Esophagus muscularis mucosa (tissue), 4 donors: Measurements from ENCODE around the gene ARNT2. TPM values are rescaled to one million over a fixed set of nuclear protein-coding genes. Genes with fewer than 3 reads are reported as not detected.
A peak's percentile ranks its signal among the peaks of the same experiment; 100 is the strongest.

Experiments used
- DNase-seq: peaks from one replicate; pipeline ENCODE4 v3.0.0-alpha.2; 2017; ENCODE audit errors: extremely low spot score
- H3K27ac ChIP-seq, 4 donors: fragments of 200-600 bp; sonication (generic); replicated peaks in 1 of 4; 1 replicate in 3 of 4; 2 replicates in 1 of 4; pipeline ENCODE4 v1.5.1; 2016 to 2019; ENCODE audit warnings: mild to moderate bottlenecking in 1 of 4
- H3K27me3 ChIP-seq, 4 donors: fragments of 200-600 bp; sonication (generic); one replicate each; pipeline versions ENCODE4 v1.5.1 to v1.6.0; 2016 to 2019
- H3K36me3 ChIP-seq, 4 donors: fragments of 200-600 bp; sonication (generic); one replicate each; pipeline ENCODE4 v1.5.1; 2016 to 2019
- H3K4me1 ChIP-seq, 4 donors: fragments of 200-600 bp; sonication (generic); one replicate each; pipeline ENCODE4 v1.5.1; 2016 to 2019
- H3K4me3 ChIP-seq, 4 donors: fragments of 200-600 bp; sonication (generic); 1 replicate in 2 of 4; 2 replicates in 2 of 4; pipeline ENCODE4 v1.5.1; 2016 to 2019; ENCODE audit warnings: mild to moderate bottlenecking in 4 of 4, moderate library complexity in 1 of 4
- H3K9me3 ChIP-seq, 4 donors: fragments of 200-600 bp; sonication (generic); 1 replicate in 3 of 4; 2 replicates in 1 of 4; pipeline ENCODE4 v1.5.1; 2016 to 2019
- CTCF ChIP-seq, 3 experiments: fragments of 200-600 bp in 2 of 3; fragments of 450-650 bp in 1 of 3; sonication (generic) in 2 of 3; IDR thresholded peaks; one replicate each; pipeline ENCODE4 v1.5.1; 2017 to 2019; ENCODE audit warnings: antibody characterized with exemption in 3 of 3, mild to moderate bottlenecking in 2 of 3, moderate library complexity in 1 of 3
- EP300 ChIP-seq: sonication (generic); formaldehyde crosslinking; IDR thresholded peaks from one replicate; pipeline ENCODE4 v1.6.1; 2017; ENCODE audit warnings: antibody characterized with exemption
- POLR2A ChIP-seq: fragments of 450-650 bp; IDR thresholded peaks from one replicate; pipeline ENCODE4 v1.6.1; 2017; ENCODE audit warnings: antibody characterized with exemption, moderate library complexity, mild to moderate bottlenecking, low read depth
- POLR2AphosphoS5 ChIP-seq, 2 donors: sonication (generic); formaldehyde crosslinking; IDR thresholded peaks; one replicate each; pipeline ENCODE4 v1.6.1; 2017; ENCODE audit warnings: antibody characterized with exemption in 2 of 2
- WGBS: methylation state at CpG from one replicate; pipeline ENCODE4 v1.1.5; 2018; 5-methylcytosine and 5-hydroxymethylcytosine counted together
- intact Hi-C: fragments of 100-400 bp; cut with DNase I; formaldehyde crosslinking; loops from one replicate; pipeline ENCODE4 v1.15.1; 2023
- total RNA-seq, 4 donors: library from RNA; depleted of rRNA; stranded (reverse); fragments of >200 nt; gene quantifications; one replicate each; pipeline versions ENCODE4 v1.1.0 to v1.2.1, GENCODE V29; 2016

Gene ARNT2
- total RNA-seq, 4 donors from 2014 or later = 5.4 to 14.6 (median 8.2) TPM

- H3K36me3 ChIP-seq = peaks cover 0 to 3% (median 0%) of the 10 kb centered on the region in 4 donors
- no peak overlapping the region for H3K4me3 ChIP-seq
- H3K27ac ChIP-seq = peak overlapping the region in 1 of 4 donors; percentile 60
- DNase-seq = peak; percentile 53
- WGBS = 96% methylated on average over 5 of the region's 5 CpGs
- H3K9me3 ChIP-seq = peaks cover 0 to 7% (median 3%) of the 10 kb centered on the region in 4 donors
- H3K27me3 ChIP-seq = no peaks in the 10 kb centered on the region
- intact Hi-C loops = no loop called here
- TF ChIP-seq POLR2AphosphoS5 (IDR thresholded peaks at IDR 0.05) (no peak), CTCF (IDR thresholded peaks at IDR 0.05) (no peak), POLR2A (no peak), EP300 (no peak)
- peaks cover 7 to 49% (median 33%) of the 10 kb centered on the region in 4 donors for H3K4me1 ChIP-seq
Observed at GRCh38 chr15:80506286-80506893, 102.2 kb downstream of the ARNT2 start.

- TF ChIP-seq POLR2AphosphoS5 (IDR thresholded peaks at IDR 0.05) (no peak), CTCF (IDR thresholded peaks at IDR 0.05) (no peak), EP300 (no peak), POLR2A (no peak)
- H3K9me3 ChIP-seq = peaks cover 0 to 7% (median 3%) of the 10 kb centered on the region in 4 donors
- no peak overlapping the region for H3K4me3 ChIP-seq
- peak overlapping the region; percentile 57 to 80 (median 68) for H3K27ac ChIP-seq
- intact Hi-C loops = no loop called here
- H3K36me3 ChIP-seq = peaks cover 0 to 3% (median 0%) of the 10 kb centered on the region in 4 donors
- peaks cover 6 to 48% (median 33%) of the 10 kb centered on the region in 4 donors for H3K4me1 ChIP-seq
- WGBS = 62% methylated on average over 5 of the region's 5 CpGs
- DNase-seq = no peak
- H3K27me3 ChIP-seq = no peaks in the 10 kb centered on the region
Observed at GRCh38 chr15:80507131-80507530, 102.9 kb downstream of the ARNT2 start.

DNA sequence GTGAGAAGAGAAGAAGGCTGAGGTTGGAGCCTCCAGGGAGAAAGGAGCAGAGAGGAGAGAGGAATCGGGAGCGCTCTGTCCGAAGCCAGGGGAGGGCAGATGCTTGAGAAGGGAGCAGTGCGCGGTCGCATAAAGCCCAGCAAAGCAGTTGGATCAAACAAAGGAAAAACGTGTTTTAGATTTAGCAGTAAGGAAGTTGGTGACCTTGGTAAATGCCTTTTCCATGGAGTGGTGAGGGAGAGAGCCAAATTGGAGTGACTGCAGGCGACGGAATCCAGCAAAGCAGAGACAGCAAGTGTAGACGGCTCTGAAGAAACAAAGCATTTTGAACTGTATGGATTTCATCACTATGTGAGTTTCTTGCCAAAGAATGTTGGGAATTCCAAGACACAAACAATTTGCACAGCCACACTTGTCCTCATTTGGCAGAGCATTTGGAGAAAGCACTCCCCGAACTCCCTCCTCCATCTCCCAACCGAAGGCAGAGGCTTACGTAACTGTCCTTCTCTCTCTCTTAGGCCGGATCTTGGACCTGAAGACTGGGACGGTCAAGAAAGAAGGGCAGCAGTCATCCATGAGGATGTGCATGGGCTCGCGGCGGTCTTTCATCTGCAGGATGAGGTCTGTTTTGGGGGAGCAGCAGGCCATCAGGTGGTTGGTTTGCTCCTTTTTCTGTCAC is 103.6 kb downstream of the ARNT2 start:
- Histone ChIP-seq H3K36me3 (peaks cover 0 to 3% (median 0%) of the 10 kb centered on the region in 4 donors), H3K4me3 (peak overlapping the region in 1 of 4 donors; percentile 20), H3K9me3 (peaks cover 0 to 7% (median 3%) of the 10 kb centered on the region in 4 donors), H3K27me3 (no peaks in the 10 kb centered on the region), H3K4me1 (peaks cover 7 to 48% (median 26%) of the 10 kb centered on the region in 4 donors), H3K27ac (peak overlapping the region; percentile 57 to 80 (median 68))
- intact Hi-C loops = no loop called here
- DNase-seq = peak; percentile 90
- WGBS = 43% methylated on average over 15 of the region's 18 CpGs
- TF ChIP-seq POLR2AphosphoS5 (IDR thresholded peaks at IDR 0.05) (peak; percentile 47 to 75), POLR2A (no peak), CTCF (IDR thresholded peaks at IDR 0.05) (no peak), EP300 (no peak)

DNA sequence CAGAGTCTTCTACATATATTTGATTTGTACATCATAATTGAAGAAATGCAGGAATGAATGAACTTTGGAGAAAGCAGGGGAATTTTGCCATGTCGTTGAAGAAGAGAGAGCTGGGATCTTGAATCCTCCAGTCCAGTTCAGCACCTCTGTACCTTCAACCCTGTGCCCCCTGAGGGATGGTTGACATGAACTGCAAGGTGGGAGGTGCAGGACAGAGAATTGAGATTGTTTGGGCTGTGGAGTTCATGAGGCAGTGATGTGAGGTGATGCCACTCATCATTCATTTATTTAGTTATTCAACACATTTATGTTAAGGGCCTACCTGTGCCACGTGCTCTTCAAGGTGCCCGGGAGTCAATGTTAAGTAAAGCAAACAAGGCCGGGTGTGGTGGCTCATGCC is 104.6 kb downstream of the ARNT2 start:
- Histone ChIP-seq H3K27me3 (no peaks in the 10 kb centered on the region), H3K4me3 (no peak overlapping the region), H3K4me1 (peaks cover 7 to 42% (median 21%) of the 10 kb centered on the region in 4 donors), H3K27ac (no peak overlapping the region), H3K36me3 (peaks cover 0 to 3% (median 0%) of the 10 kb centered on the region in 4 donors), H3K9me3 (peaks cover 0 to 7% (median 3%) of the 10 kb centered on the region in 4 donors)
- peak; percentile 60 for DNase-seq
- intact Hi-C loops = no loop called here
- TF ChIP-seq POLR2A (no peak), EP300 (no peak), CTCF (IDR thresholded peaks at IDR 0.05) (no peak), POLR2AphosphoS5 (IDR thresholded peaks at IDR 0.05) (no peak)
- 97% methylated on average over 4 of the region's 4 CpGs for WGBS
